OCI-LY1 (cell line): ENCODE data around the gene PRICKLE4.
A peak's percentile ranks its signal among the peaks of the same experiment; 100 is the strongest.

Experiments
- H2AFZ ChIP-seq: fragments of 200-600 bp; sonication (generic), shearing (Covaris generic); 2 replicates; pipeline ENCODE4 v1.6.0; 2014; ENCODE audit warnings: antibody characterized with exemption, mild to moderate bottlenecking, low read length
- H3F3A ChIP-seq: fragments of 200-600 bp; sonication (generic), shearing (Covaris generic); 2 replicates; pipeline ENCODE4 v1.6.0; 2014; ENCODE audit warnings: mild to moderate bottlenecking, antibody characterized with exemption, low read length, moderate library complexity; ENCODE audit not compliant: insufficient read depth
- H3K27ac ChIP-seq: fragments of 200-600 bp; sonication (generic); 2 replicates; pipeline ENCODE4 v1.5.1; 2014; ENCODE audit warnings: low read length, mixed run types, mild to moderate bottlenecking, low read depth; ENCODE audit not compliant: poor library complexity, severe bottlenecking
- H3K27me3 ChIP-seq: fragments of 200-600 bp; sonication (generic); 2 replicates; pipeline ENCODE4 v1.6.0; 2014; ENCODE audit warnings: antibody characterized with exemption, mild to moderate bottlenecking, low read length, moderate library complexity; ENCODE audit not compliant: insufficient read depth
- H3K36me3 ChIP-seq: fragments of 200-600 bp; sonication (generic); 2 replicates; pipeline ENCODE4 v1.6.1; 2014; ENCODE audit warnings: mild to moderate bottlenecking, antibody characterized with exemption, low read length, moderate library complexity, mixed read lengths; ENCODE audit not compliant: insufficient read depth
- H3K4me1 ChIP-seq: fragments of 200-600 bp; sonication (generic); 2 replicates; pipeline ENCODE4 v1.5.1; 2014; ENCODE audit warnings: mild to moderate bottlenecking, low read length, moderate library complexity; ENCODE audit not compliant: insufficient read depth, severe bottlenecking
- H3K4me2 ChIP-seq: fragments of 200-600 bp; sonication (generic), shearing (Covaris generic); 2 replicates; pipeline ENCODE4 v1.6.1; 2014; ENCODE audit warnings: low read length
- H3K4me3 ChIP-seq: fragments of 200-600 bp; sonication (generic); 2 replicates; pipeline ENCODE4 v1.5.1; 2014; ENCODE audit warnings: low read length, low read depth, mild to moderate bottlenecking, mixed read lengths; ENCODE audit not compliant: poor library complexity, severe bottlenecking
- H3K79me2 ChIP-seq: fragments of 200-600 bp; shearing (Covaris generic); 2 replicates; pipeline ENCODE4 v1.6.1; 2016; ENCODE audit warnings: mixed run types, low read length, mixed read lengths; ENCODE audit not compliant: insufficient read depth
- H3K9ac ChIP-seq: fragments of 200-600 bp; sonication (generic), shearing (Covaris generic); 2 replicates; pipeline ENCODE4 v1.6.1; 2014; ENCODE audit warnings: mild to moderate bottlenecking, low read length, mixed read lengths
- H3K9me2 ChIP-seq: fragments of 200-600 bp; sonication (generic), shearing (Covaris generic); 2 replicates; pipeline ENCODE4 v1.6.1; 2014; ENCODE audit warnings: low read depth, mild to moderate bottlenecking, low read length, mixed read lengths
- H3K9me3 ChIP-seq: fragments of 200-600 bp; shearing (Covaris generic); 2 replicates; pipeline ENCODE4 v1.6.1; 2014; ENCODE audit warnings: low read length, mixed read lengths
- H4K20me1 ChIP-seq: fragments of 200-600 bp; sonication (generic), shearing (Covaris generic); 2 replicates; pipeline ENCODE4 v1.6.0; 2016; ENCODE audit warnings: mild to moderate bottlenecking, low read length; ENCODE audit not compliant: insufficient read depth
- CTCF ChIP-seq: fragments of 200-600 bp; sonication (generic), shearing (Covaris generic); IDR thresholded peaks from 2 replicates; pipeline ENCODE4 v1.5.1; 2017; ENCODE audit warnings: mild to moderate bottlenecking, antibody characterized with exemption, low read length, moderate library complexity, mixed read lengths
- EZH2 ChIP-seq: fragments of 200-600 bp; sonication (generic), shearing (Covaris generic); IDR thresholded peaks from 2 replicates; pipeline ENCODE4 v1.8.0; 2017; ENCODE audit warnings: borderline replicate concordance, mixed run types, mild to moderate bottlenecking, antibody characterized with exemption, low read length, moderate library complexity, mixed read lengths

The PRICKLE4 gene

GRCh38 chr6:41785689-41786450 is 5.3 kb downstream of the PRICKLE4 start:
- TF ChIP-seq EZH2 (no peak), CTCF (no peak)
- H3K79me2 ChIP-seq, result peaks cover 10% of the 10 kb centered on the region
- peak overlapping the region; percentile 98 for H3K4me3 ChIP-seq
- H3K9ac ChIP-seq, result peak overlapping the region; percentile 99
- no peak overlapping the region for H3K27ac ChIP-seq
- no peaks in the 10 kb centered on the region for H3K9me3 ChIP-seq
- H3F3A ChIP-seq, result no peaks in the 10 kb centered on the region
- H3K4me1 ChIP-seq, result peaks cover 20% of the 10 kb centered on the region
- peak overlapping the region; percentile 82 for H3K4me2 ChIP-seq
- H3K9me2 ChIP-seq, result no peaks in the 10 kb centered on the region
- 0 out of 2 replicates have a peak, but pooled peaks cover 4% of the 10 kb centered on the region for H3K27me3 ChIP-seq
- no peak overlapping the region for H2AFZ ChIP-seq
- H3K36me3 ChIP-seq, result peaks cover 20% of the 10 kb centered on the region
- no peaks in the 10 kb centered on the region for H4K20me1 ChIP-seq

GRCh38 chr6:41786451-41787218 is 6.1 kb downstream of the PRICKLE4 start:
- peak overlapping the region; percentile 99 for H3K9ac ChIP-seq
- peaks cover 18% of the 10 kb centered on the region for H3K4me1 ChIP-seq
- H3K27ac ChIP-seq, result peak overlapping the region; percentile 73
- TF ChIP-seq CTCF, result peak; percentile 68
- TF ChIP-seq EZH2, result no peak
- peaks cover 27% of the 10 kb centered on the region for H3K36me3 ChIP-seq
- peak overlapping the region; percentile 82 for H3K4me2 ChIP-seq
- peaks cover 10% of the 10 kb centered on the region for H3K79me2 ChIP-seq
- H3K9me2 ChIP-seq, result no peaks in the 10 kb centered on the region
- no peaks in the 10 kb centered on the region for H3K27me3 ChIP-seq
- no peaks in the 10 kb centered on the region for H3K9me3 ChIP-seq
- H3F3A ChIP-seq, result no peaks in the 10 kb centered on the region
- H2AFZ ChIP-seq, result no peak overlapping the region
- no peaks in the 10 kb centered on the region for H4K20me1 ChIP-seq
- peak overlapping the region; percentile 98 for H3K4me3 ChIP-seq

- Histone ChIP-seq H4K20me1 (no peaks in the 10 kb centered on the region), H3K79me2 (peaks cover 10% of the 10 kb centered on the region), H3K4me1 (peaks cover 18% of the 10 kb centered on the region), H3K27me3 (no peaks in the 10 kb centered on the region), H3K9ac (peak within 1 kb of the TSS; percentile 99), H2AFZ (no peak within 1 kb of the TSS), H3F3A (no peaks in the 10 kb centered on the region), H3K27ac (peak within 1 kb of the TSS; percentile 73), H3K4me2 (peak within 1 kb of the TSS; percentile 82), H3K4me3 (peak within 1 kb of the TSS; percentile 98), H3K9me3 (no peaks in the 10 kb centered on the region), H3K9me2 (no peaks in the 10 kb centered on the region), H3K36me3 (peaks cover 34% of the 10 kb centered on the region)
- TF ChIP-seq EZH2 (no peak), CTCF (peak; percentile 88; the same call in 1 of the 2 replicates)
These were observed 6.8 kb downstream of the PRICKLE4 start, which contains the start of gene TOMM6 for GRCh38 chr6:41787219-41787917. Gene TOMM6 (plus strand): TSS chr6:41787694. CDS start chr6:41787698, 4 bp downstream.
